Measurements from ENCODE around the gene BHMT2.
A peak's percentile ranks its signal among the peaks of the same experiment; 100 is the strongest.

The BHMT2 gene, protein sequence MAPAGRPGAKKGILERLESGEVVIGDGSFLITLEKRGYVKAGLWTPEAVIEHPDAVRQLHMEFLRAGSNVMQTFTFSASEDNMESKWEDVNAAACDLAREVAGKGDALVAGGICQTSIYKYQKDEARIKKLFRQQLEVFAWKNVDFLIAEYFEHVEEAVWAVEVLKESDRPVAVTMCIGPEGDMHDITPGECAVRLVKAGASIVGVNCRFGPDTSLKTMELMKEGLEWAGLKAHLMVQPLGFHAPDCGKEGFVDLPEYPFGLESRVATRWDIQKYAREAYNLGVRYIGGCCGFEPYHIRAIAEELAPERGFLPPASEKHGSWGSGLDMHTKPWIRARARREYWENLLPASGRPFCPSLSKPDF

DNA sequence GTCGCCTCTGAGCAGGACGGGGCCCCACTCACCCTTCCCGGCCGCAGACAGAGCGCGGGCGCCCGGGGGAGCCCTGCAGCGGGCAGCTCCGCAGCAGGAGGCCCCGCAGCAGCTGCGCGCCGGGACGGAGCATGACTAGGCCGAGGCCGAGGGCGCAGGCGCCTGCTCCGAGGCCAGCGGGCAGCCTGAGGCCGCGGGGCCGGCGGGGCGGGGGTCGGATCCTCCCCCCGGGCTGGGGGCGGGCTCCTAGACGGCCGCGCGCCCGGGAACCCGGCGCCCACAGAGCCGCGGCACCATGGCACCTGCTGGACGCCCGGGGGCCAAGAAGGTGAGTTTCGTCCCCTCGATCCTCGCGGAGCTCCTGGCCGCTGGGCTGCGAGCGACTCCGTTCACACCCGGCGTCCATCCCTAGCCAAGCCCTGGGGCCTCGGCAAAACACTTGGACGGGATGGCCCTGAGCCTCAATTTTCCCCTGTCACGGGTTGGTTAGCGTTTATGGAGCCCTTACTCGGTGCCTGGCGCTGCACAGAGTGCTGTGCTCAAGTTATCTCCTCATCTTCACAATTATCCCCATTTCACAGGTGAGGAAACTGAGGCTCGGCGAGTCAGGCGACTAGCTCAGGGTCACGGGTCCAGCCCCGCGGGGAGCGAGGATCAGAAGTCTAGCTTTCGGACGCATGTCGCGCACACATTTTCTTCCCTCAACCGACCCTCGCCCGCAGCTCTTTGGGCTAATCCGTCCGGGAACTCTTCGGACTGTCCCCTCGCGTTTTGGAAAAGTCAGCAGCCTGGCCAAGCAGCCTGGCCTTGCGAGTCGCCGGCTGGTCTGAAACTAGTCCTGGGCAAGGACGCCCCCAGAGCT is at the start of gene BHMT2, which contains the start of gene DMGDH:
TSS of gene BHMT2 (plus strand) at position 280 of the 862 bp plus-strand sequence. CDS start at position 296, 16 bp downstream.
TSS of gene DMGDH (minus strand) at position 187 of the 862 bp plus-strand sequence. CDS start at position 133, 54 bp downstream.
- no peak for DNase-seq

DNA sequence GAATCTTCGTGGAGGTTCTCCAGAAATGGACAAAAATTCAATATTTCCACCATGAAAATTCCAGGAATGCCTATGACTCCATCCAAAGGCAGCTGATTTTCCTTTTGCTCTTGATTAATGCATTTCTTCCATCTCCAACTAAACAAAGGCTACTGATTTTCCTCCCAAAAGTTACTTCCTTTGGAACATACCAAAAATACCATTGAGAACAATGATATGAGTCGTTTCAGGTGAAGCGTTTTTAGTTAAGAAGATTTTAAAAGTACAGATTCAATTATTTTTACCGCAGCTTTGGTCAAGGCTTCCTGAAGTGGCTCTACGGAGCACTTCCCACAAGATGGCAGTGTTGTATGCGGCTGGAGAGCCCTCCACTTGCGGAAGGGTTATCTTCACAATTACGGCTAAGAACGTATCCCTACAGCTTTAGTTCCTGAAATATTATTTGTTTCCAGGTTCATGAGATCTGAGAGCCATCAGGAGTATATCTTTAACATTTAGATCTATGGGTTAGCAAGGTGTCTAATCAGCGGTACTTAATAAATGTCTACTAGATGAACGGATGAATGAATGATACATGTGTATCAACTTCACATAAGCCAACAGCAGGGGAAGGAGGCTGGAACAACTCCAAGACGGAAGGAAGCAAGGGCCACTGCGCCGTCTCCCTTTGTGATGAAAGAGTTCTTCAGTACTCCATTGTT is 48.6 kb upstream of the BHMT2 start:
- DNase-seq: peak; percentile 54

DNA sequence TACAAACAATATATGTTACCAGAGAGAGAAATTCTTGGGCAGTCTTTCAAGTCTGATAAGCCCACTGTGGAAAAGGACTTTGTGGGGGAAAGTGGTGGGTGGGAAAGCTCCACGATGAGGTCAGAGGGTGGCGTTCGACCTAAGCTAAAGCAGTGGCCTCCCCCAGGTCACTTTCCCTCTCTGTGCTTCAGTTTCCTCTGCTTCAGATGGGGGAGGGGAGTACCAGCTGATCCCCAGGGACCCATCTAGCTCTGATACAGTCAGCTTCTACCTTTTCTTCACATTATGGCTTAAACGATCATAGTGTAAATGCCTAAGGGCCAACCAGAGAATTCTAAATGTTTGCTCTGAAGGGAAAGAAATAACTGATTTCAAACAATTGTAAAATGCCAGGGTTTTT is 47.8 kb upstream of the BHMT2 start:
- no peak for DNase-seq

DNA sequence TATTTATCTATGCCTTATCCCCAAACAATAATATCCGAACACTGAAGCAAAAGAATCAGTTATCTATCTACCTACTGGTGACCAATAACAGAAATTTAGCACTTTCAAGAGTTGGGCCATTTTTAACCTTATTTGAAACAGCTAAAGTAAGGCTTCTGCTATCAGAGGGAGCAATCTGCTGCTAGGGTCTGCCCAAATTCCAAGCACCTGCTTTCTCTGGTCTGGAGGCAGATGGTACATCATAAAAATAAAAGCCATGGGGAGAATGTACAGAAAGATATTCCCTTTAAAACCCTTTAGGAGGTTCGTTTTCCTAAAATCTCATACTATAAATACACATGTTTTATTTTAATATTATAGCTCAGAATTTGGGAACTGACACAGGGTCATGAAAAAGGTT is 46.8 kb upstream of the BHMT2 start:
- DNase-seq: no peak

DNA sequence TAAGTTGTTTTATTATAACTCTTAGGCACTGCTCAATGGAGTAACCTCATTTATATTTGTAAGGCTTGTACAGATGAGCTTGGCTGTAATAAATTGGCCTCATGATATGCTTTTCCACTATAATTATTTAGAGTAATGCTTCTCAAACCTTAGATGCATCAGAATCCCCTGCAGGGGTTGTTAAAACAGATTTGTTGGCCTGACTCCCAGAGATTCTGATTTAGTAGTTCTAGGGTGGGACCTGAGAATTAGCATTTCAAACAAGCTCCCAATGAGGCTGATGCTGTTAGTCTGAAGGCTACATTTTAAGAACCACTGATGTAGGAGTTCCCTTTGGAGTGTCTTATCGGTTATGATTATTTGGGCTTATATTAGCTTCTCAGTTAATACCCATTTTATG is 46.2 kb upstream of the BHMT2 start:
- DNase-seq: no peak

DNA sequence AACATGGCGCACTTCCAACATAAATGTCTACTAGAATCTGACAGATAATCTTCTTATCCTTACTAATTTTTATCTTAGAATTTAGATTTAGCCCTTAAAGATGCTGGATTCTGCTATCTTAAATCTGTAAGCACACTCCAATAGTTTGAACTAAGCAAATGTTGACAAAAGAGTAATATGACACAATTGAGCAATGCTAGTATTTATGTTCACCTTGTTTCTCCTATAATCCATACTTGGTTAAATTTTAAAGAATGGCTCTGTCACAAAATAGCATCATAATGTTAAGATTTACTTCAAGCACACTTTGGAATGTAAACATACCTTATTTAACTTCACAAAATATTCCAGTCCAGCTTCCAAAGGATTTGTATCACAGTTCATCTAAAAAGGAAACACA is 45.6 kb upstream of the BHMT2 start:
- DNase-seq: no peak

DNA sequence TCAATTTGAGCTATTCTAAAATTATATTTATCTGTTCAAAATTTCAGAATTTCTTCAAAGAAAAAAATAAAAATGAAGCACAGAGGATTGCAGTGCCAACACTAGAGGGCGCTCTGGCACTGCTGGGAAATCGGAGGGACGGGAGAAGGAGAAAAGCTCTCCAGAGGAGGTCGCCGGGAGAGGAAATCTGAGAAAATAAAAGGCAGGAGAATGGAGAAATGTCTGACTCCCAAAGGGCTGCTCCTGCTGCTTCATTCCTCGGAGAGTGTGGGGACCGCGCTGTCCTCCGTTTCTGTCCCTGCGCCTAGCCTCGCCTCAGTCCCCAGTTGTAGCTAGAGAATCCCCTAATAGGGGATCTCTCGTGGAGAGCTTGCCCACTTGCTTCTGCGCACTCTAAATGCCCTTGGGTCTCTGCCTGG is 44.5 kb upstream of the BHMT2 start:
- peak; percentile 86 for DNase-seq

DNA sequence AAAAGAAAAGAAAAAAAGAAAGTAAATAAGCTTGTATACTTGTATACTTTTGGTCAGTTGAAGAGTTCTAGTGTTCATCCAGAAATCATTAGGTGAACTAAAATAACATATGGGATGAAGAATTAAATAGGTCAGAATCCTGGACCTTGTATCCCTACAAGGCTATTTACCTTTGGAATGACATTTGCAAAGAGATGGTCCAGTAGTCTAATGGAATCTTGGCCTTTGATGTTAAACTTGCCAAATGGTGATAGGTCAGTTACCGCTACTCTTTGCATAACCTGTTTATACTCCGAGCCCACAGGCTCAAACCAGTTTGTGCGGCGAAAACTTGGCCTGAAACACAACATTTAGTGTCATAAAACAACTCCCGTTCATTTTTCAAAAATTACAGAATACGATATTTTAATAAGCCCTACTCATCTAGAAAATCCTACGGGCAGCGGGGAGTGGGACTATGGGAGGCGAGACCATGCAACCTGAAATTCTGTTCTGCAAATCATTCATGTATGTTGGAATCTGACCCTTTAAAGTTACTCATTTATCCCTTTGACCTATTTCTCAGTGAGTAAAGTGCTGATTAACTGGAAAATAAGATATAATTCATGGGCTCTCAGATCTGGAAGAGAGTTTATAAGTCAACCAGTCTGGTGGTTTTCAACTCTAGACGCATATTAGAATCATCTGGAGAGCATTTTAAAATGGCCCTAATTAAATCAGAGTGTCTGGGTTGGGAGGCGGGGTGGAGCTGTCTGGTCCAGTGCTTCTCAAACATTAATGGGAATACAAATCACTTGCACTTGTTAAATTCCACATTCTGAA is 38.7 kb upstream of the BHMT2 start:
- DNase-seq: no peak

DNA sequence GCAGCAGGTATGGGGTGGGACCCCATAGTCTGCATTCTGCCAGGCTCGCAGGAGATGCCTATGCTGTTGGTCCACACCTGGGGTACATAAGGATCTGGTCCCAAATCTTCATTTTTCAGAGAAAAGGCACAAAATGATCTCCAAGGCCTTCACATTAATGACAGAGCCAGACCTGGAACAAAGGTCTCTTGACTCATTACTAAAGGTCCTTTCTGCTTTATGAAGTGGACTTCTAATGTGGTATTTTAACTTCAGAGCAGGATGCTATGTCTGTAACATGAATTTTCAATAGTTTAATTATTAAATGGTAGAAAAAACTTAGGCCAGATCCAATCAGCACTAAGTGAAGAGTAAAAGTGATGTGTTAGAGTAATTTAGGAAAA is 38.1 kb upstream of the BHMT2 start:
- no peak for DNase-seq

DNA sequence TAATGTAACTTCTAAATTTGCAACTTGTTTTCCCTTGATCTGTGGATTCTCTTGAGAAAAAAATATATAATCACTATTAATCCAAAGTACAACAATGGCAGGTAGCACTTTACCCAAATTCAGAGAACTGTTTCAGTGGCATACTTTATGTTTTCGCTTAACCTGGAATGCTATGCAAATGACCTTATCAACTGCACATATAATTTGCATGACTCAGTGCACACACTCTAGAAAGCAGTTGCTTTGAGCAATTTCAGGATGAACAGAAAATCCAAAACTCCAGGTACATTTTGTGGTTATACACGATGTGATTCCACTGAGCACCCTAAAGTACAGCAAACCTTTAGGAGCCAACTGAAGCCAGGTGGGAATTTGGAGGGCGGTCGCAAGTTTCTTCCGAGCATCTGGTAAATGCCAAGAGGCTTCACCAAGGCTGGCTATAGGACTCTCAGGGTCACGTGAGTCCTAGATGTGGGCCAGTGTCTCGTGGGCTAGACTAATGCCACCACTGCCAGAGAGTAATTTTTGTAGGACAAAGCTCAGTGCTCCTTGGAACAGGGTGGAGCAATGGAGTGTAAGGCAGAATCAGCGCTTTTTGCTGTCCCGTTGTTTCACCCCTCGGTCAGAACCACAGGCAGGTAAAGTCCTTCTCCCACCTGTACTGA is 37.4 kb upstream of the BHMT2 start:
- DNase-seq: no peak

DNA sequence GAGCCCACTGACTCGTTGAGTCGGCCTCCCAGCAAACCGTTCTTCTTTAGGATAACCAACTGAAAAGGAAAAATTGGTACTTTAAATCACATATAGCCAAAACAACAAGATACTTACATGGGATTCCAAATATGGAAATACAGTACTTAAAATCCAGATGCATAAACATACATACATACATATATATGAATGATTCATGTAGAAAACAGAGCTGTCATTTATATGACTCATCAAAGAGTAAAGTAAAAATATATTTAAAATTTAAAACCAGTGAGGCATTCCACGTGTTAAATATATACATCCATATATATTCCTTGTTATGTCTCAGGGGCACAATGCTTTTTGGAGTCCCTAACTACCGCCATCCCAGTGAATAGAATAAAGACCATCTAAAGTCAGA is 36.8 kb upstream of the BHMT2 start:
- no peak for DNase-seq

DNA sequence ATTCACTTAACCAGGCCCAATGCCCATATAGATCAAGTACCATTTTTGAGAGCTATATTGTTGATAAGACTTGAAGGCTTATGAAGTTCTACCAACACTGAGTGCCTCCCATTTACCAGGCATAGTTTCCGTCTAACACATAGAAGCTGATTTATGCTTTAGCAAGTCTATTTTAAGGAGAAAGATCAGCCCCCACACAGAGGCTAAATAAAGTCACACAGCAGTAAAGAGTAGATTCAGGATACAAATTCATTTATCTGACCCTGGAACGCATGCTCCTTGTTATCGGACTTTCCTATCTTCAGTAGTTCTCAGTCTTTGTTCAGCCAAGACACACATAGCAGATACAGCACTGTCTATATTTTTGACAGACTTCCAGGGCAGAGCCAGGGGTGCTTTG is 34.3 kb upstream of the BHMT2 start:
- no peak for DNase-seq

DNA sequence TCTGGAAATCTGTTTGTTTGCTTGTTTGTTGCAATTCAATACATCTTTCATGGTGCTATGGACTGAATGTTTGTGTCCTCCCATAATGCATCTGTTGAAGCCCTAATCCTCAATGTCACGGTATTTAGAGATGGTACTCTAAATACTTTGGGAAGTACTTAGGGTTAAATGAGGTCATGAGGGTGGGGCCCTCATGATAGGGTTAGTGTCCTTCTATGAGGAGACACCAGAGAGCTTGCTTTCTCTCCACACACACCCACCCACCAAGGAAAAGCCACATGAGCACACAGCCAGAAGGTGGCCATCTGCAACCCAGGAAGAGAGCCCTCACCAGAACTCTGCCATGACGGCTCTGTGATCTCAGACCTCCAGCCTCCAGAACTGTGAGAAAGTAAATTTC is 32.8 kb upstream of the BHMT2 start:
- no peak for DNase-seq

DNA sequence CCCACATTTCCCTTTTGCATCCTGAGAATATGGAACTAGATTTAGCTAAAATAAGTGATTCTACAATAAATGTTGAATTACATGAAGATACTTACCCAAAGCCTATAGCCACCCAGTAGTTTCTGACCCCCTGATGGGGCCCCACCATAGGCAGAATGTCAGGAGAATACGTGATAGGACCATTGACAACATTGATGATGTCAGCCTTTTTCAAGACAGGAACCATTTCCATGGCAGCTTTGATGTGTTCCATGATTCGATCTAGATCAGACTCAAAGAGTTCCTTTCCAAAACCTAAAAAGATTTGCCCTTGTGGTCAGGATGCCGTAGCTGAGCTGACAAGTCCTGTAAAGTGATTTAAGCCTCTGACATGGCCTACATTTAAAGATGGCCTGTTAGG is 27.4 kb upstream of the BHMT2 start:
- DNase-seq: no peak

DNA sequence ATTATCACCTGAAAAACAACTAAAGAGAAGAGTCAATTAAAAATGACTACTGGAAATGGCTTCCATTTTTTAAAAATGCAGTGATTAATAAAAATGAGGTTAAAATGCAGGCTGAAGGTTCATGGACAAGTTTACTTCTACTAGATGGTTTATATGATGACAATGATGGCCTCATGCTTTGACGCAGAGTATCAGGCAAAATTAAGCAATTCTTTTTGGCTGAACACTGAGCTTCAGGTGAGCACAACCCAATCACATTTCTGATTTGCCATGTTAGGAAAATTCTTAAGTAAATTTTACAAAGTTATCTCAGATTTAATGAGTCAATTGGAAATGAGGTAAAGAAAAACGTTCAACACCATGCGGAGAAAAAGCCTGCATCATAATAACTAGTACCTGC is 22.4 kb upstream of the BHMT2 start:
- no peak for DNase-seq

DNA sequence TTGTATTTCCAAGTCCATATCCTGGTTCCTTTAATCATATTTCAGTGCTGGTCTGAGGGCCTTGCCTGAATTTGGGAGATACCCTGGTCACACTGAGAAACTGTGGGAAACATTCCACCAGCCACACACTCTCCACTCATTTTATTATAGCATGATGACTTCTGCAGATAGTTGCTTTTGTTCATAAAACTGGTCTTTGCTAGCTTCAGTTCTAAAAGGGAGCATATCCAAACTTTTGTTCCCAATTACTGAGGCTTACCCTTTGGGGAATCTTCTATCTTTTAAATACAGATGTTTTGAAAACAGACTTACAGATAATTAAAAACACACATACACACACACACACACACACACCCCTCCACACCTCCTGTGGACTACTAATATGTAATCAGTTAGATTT is 21.1 kb upstream of the BHMT2 start:
- no peak for DNase-seq

DNA sequence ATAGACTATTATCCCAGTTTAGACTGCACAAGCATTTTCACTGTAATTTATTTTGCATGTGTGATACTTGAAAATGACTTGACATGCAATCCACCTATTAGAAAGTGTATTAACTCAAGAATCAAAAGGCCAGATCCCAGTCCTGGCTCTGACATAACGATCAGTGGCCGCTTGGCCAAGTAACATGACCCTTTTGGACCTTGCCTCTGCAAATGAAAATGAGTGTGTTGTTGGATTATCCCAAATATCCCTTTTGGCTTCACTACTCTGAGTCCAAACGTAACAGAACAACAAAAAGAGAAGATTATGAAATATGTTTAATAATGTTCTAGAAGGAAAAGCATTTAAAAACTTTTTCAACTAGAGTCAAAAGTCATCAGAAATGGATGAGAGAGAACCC is 19.1 kb upstream of the BHMT2 start:
- DNase-seq: no peak

DNA sequence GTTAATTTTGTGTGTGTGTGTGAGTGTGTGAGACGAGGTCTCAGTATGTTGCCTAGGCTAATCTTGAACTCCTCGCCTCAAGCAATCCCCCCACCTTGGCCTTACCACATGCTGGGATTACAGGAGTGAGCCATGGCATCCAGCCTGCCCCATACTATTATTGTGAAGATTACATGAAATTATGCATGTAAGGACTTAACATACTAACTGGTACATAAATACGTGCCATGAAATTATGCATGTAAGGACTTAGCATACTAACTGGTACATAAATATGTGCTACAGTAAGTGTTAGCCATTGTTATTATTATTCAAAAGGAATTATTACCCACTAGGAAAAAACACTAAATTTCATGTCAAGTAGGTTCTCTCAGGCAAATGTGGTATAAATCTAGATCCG is 16.2 kb upstream of the BHMT2 start:
- no peak for DNase-seq

DNA sequence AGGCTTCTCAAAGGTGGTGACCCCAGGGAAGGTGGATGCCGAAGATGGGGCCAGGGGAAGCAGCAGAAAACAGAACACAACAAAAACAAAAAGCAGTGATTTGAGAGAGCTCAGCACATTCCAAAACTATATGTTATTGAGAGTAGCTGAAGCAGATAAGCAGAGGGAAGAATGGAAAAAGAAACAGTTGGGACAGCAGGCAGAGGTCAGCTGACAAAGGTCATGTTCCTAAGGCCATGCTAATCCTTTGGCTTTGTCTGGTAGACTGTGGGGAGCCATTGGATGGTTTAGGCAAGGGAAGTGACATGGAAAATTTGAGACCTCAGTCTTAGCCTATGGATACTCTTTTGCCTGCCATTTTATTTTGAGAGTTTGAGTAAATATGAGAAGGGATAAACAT is 14.6 kb upstream of the BHMT2 start:
- no peak for DNase-seq

DNA sequence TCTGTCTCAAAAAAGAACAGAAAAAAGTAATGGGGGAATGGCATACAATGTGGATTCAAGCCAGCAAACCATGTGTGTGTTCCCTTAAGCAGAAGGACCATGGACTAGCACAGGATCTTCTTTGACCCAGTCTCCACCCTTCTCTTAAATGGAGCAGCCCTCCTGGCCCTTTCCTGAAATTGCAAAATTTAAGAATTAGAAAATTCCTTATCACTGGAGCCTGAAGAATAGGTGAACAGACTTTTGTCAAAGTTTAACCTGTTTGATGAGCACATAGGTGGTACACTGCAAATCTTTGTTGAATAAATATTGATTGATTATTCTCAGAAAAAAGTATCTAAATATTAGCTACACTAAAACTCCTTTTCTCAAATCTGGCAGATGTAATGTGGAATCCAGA is 12.7 kb upstream of the BHMT2 start:
- no peak for DNase-seq

DNA sequence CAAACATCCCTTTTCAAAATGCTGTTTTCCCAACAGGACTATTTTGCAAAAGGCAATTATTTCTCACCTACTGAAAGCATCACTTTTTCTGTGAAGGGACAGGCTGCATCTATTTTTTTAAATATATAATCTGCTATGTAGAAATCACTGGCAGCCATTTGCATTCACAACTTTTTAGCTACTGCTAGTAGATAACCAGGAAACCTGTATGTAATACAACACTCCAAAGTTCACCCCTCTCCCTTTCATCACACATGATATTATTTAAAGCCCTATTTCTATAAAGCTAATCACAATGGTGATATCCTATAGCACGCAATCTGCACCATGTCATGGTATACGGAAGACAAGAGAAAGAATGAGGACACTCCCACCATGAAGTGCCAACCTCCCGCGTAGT is 9.9 kb upstream of the BHMT2 start:
- no peak for DNase-seq

DNA sequence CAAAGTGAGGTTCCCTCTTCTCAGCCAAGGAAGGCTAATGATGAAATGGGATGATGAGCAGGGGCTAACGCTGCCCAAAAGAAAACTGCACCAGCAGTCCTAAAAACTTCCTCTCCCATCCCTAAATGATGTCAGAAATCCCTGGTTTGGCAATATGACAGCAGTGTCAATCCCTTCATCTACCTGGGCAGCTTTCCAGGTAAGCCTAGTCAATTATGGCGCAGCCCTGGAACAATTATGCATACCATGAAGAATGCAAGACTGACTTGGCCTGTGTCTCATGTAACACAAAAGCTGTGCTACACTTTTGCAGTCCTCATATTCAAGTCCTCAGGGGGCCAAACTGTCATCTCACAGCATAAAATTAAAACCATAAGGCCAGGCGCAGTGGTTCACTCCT is 7.1 kb upstream of the BHMT2 start:
- no peak for DNase-seq
